Measurements from ENCODE around the gene SPC25. TPM values are rescaled to one million over a fixed set of nuclear protein-coding genes. Genes with fewer than 3 reads are reported as not detected.

The SPC25 gene
- total and polyA plus RNA-seq, 12 donors: 0.10 to 3.7 (median 0.44) TPM; not detected in 5

DNA sequence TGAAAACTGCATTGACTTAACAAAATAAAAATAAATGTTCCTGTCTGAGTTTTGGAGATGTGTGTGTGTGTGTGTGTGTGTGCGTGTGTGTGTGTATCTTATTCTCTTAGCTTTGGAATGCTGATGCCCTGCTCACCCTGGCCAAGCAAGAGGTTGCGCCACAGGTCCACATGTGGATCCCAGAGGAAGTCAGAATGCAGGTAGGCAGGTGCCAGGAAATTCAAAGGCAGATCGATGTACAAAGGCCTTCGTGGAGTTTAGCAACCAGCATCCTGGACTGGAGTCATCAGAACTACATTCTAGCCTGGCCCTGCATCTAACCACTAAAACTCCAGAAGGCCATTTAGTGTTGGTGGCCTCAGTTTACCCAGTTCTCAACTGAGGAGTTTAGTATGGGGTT lies 23.3 kb upstream of the SPC25 start:
- ATAC-seq: no peak
- Histone ChIP-seq H3K4me1 (peaks cover 0 to 6% (median 0%) of the 10 kb centered on the region in 9 donors), H3K9me3 (peaks cover 0 to 8% (median 0%) of the 10 kb centered on the region in 11 donors), H3K4me3 (no peak overlapping the region), H3K36me3 (no peaks in the 10 kb centered on the region), H3K27ac (no peak overlapping the region), H3K27me3 (peaks cover 0 to 14% (median 3%) of the 10 kb centered on the region in 7 donors)
- WGBS, 2 donors: 81 to 89% methylated on average over 4 of the region's 4 CpGs
- no peak for DNase-seq
- TF ChIP-seq, protein P1, sequence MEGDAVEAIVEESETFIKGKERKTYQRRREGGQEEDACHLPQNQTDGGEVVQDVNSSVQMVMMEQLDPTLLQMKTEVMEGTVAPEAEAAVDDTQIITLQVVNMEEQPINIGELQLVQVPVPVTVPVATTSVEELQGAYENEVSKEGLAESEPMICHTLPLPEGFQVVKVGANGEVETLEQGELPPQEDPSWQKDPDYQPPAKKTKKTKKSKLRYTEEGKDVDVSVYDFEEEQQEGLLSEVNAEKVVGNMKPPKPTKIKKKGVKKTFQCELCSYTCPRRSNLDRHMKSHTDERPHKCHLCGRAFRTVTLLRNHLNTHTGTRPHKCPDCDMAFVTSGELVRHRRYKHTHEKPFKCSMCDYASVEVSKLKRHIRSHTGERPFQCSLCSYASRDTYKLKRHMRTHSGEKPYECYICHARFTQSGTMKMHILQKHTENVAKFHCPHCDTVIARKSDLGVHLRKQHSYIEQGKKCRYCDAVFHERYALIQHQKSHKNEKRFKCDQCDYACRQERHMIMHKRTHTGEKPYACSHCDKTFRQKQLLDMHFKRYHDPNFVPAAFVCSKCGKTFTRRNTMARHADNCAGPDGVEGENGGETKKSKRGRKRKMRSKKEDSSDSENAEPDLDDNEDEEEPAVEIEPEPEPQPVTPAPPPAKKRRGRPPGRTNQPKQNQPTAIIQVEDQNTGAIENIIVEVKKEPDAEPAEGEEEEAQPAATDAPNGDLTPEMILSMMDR (IDR thresholded peaks at IDR 0.05): no peak
- intact Hi-C loops (cut with DNase I): no loop called here

DNA sequence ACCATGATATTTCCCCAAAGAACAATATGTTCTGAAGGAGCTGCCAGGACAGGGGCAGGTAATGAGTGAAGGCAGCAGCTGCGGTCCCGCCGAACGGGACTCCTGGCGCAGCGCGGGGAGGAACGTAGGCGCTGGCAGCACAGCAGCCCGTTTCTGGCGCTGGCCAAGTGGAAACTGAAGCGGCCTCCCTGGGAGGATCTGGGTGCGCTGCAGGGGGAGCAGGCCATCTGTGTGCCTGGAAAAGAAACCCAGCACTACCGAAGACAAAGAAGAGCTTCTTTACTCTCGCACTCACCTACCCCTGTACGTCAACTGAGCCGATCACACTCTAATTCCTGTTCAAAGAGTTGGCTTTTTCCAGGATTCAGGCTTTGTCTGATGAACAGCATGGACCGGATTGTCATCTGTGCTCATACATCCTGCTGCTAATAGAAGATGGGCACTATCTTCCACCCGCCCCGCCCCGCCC lies 22.7 kb upstream of the SPC25 start:
- Histone ChIP-seq H3K27ac (no peak overlapping the region), H3K4me1 (peaks cover 0 to 6% (median 0%) of the 10 kb centered on the region in 9 donors), H3K9me3 (peaks cover 0 to 8% (median 0%) of the 10 kb centered on the region in 11 donors), H3K36me3 (no peaks in the 10 kb centered on the region), H3K4me3 (peak overlapping the region in 7 of 10 donors; percentile 4 to 35 (median 22)), H3K27me3 (peaks cover 0 to 14% (median 3%) of the 10 kb centered on the region in 7 donors)
- intact Hi-C loops (cut with DNase I): no loop called here
- DNase-seq (peak in 1 of 2 donors; percentile 42), ATAC-seq (peak; percentile 29 to 87 (median 63))
- 19 to 27% methylated on average over 21 of the region's 21 CpGs for WGBS, 2 donors
- TF ChIP-seq, protein P1 (IDR thresholded peaks at IDR 0.05): no peak

DNA sequence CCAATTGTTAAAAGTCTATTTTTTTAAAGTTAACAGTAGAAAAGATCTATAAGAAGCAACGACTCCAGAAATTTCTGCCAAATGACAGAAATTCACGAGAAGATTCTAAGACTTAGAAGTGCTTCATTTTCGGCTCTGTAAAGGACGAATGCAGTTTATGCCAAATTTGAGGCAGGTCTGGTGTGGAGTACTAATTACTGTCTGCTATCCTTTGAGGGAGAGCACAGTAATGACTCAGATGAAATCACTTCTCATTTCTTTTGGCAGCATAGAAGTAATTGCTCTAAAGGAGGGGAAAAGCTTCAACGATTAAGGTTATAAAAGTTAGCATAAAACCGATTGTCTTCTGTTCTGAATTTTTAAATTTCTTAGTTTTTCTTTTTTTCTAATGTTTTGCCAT lies 22.2 kb upstream of the SPC25 start:
- Histone ChIP-seq H3K36me3 (no peaks in the 10 kb centered on the region), H3K9me3 (peaks cover 0 to 8% (median 0%) of the 10 kb centered on the region in 11 donors), H3K4me1 (peaks cover 0 to 6% (median 0%) of the 10 kb centered on the region in 9 donors), H3K27ac (no peak overlapping the region), H3K27me3 (peaks cover 0 to 14% (median 3%) of the 10 kb centered on the region in 7 donors), H3K4me3 (peak overlapping the region in 7 of 10 donors; percentile 4 to 35 (median 22))
- 61 to 69% methylated on average over 6 of the region's 6 CpGs for WGBS, 2 donors
- TF ChIP-seq, protein P1 (IDR thresholded peaks at IDR 0.05): no peak
- intact Hi-C loops (cut with DNase I): no loop called here
- no peak for ATAC-seq
- no peak for DNase-seq

DNA sequence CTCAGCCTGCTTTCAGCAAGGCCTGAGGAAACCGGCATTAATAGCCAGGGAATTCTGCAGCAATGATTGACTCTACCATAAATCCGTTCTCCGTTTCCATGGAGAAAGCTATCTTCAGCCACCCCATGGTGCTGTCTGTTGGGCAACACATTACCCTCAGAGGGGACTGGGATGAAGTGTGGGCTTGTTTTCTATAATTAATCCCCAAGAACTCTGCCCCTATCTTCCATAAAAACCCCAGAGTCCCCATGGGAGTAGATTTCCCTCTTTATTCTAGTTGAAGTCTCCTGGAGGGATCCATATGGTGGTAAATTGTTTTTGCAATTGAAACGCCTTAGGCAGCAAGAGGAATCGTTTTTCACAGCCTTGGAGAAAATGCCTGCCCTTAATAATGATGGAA lies 20.1 kb upstream of the SPC25 start:
- DNase-seq (no peak), ATAC-seq (no peak)
- H3K4me1 ChIP-seq: peaks cover 0 to 6% (median 0%) of the 10 kb centered on the region in 9 donors
- H3K27me3 ChIP-seq: peaks cover 0 to 18% (median 6%) of the 10 kb centered on the region in 7 donors
- no peak overlapping the region for H3K4me3 ChIP-seq
- intact Hi-C loops (cut with DNase I): no loop called here
- 72 to 79% methylated on average over 5 of the region's 5 CpGs for WGBS, 2 donors
- H3K36me3 ChIP-seq: no peaks in the 10 kb centered on the region
- no peak overlapping the region for H3K27ac ChIP-seq
- TF ChIP-seq, protein P1 (IDR thresholded peaks at IDR 0.05): no peak
- peaks cover 0 to under 1% (median 0%) of the 10 kb centered on the region in 11 donors for H3K9me3 ChIP-seq
